GM21717 (cell line): ENCODE measurements around the gene C13orf42.

Source experiments
- ATAC-seq: cut with Tn5 transposase; IDR thresholded peaks from one replicate; pipeline ENCODE4 v1.9.1; 2021; ENCODE audit warnings: mild to moderate bottlenecking, moderate library complexity; ENCODE audit not compliant: unreplicated experiment

C13orf42 gene

GRCh38 chr13:51035978-51036377 lies 75.1 kb downstream of the C13orf42 start:
- ATAC-seq: no peak

- no peak for ATAC-seq
Measured at GRCh38 chr13:51035469-51035868, 75.6 kb downstream of the C13orf42 start.

- ATAC-seq: no peak
Measured at GRCh38 chr13:51034906-51035305, 76.2 kb downstream of the C13orf42 start.

GRCh38 chr13:51033421-51034185 lies 77.5 kb downstream of the C13orf42 start:
- no peak for ATAC-seq

- no peak for ATAC-seq
Measured at GRCh38 chr13:51032831-51033230, 78.2 kb downstream of the C13orf42 start.
